Activated CD4-positive, alpha-beta T cell treated with anti-CD3 and anti-CD28 coated beads for 1 hour (primary cell): ENCODE data around the gene SMARCB1.

Experiments used
- DNase-seq: peaks from one replicate; pipeline ENCODE4 v3.0.0-alpha.2; 2020

SMARCB1 gene

DNA sequence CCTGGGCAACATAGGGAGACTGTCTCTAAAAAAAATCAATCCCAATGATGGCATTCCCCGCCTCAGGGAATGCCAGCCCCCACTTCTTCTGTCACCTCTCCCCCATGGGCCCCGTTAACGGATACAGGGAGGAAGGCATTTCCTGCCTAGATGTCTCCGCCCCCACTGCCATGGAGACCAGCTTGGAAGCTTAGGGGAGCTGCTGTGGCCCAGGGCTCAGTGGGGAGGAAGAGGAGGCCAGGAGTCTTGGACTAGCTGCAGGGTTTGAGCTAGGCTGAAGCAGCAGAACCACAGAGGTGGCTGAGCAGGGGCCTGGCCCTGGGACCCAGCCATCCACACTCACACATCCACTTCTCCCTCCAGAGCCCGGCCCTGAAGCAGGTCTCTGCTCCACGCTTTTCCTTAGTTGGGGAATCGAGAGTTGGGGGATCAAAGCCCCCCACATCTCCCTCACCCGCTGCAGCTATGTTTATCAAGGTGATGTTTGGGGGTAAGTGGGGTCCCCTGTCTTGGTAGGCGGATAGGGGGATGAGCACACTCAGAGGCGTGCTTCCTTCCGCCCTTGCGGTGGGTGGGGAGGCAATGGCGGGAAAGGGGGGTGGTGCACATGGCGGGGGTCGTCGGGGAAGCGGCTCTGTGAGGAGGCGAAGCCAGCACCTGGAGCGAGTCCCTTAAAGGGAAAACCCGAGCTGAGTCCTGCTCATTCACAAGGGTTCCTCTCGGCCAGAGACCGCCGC lies 23.8 kb upstream of the SMARCB1 start, which contains the start of gene C22orf15:
Gene C22orf15 (plus strand): TSS at position 149 of the 737 bp plus-strand sequence. CDS start 317 bp downstream, at position 466.
- no peak for DNase-seq

DNA sequence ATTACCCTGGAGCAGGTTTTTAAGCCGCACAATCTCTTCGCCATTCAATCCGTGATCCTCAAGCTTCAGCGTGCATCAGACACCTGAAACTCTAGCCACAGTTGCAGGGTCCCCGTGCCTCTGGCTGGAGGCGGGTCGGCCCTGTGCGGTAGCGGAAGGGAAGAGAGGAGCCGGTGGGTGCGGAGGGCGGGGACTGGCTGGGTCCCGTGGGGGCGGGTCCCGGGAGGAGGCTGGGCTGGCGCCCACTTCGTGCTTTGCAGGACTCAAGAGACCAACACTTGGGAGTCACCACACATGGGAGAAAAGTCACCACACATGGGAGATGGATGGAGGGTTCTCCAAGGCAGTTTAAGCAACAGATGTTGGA lies 23.2 kb upstream of the SMARCB1 start:
- peak; percentile 22 for DNase-seq

DNA sequence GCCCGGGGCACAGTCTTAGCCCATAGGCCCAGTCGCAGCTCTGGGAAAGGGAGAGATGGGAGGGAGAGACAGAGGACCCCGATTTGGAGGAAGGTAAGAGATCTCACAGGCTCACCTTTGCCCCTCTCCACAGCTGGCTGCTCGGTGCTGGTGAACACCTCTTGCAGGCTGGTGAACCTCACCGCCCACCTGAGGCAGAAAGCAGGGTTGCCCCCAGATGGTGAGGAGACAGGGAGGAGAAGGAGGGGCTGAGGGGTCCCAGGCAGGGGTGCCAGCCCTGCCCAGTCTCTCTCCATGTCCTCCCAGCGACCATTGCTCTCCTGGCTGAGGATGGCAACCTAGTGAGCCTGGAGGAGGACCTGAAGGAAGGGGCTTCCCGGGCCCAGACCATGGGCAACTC lies 22.8 kb upstream of the SMARCB1 start:
- no peak for DNase-seq

DNA sequence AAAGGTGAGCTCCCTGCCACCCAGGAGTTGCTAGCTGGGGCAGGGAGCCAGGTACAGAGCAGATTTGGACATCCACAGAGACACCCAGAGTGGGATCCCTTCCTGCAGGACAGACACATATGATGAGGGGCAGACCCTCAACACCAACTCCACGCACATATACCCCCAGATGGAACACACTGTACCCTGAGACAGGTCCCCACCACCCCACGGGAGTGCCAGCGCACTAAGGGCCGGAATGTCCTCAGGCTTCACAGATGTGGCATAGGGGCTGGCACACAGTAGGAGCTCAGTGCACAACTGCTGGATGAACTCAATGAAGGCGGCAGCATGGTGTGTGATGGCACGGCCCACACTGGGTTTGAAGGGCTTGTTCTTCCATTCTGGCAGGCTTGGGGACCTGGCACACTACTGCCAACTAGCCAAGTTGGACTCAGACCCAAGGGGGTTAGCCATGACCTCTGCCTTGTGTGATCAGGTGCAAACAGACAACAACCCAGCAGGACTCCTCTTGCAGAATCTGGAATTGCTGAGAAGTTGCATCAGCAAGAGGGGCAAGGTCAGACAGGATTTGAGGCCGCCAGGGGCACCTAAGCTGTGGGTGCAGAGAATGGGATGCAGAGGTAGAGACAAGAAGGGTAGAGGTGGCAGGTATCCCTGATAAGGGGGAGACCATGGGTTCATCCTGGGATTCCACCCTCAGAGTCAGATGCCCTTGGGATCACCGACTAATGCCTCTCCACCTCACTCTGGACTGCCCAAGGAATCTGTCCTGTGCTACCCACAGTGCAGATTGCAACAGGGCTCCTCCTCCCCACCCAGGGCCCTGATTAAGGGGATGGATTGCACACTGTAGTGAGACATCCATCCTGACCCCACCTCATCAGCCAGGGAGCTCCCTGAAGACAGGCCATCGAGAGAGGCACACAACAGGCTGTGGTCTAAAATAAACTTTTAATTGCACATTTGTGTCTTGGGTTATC lies 21.6 kb upstream of the SMARCB1 start:
- no peak for DNase-seq

DNA sequence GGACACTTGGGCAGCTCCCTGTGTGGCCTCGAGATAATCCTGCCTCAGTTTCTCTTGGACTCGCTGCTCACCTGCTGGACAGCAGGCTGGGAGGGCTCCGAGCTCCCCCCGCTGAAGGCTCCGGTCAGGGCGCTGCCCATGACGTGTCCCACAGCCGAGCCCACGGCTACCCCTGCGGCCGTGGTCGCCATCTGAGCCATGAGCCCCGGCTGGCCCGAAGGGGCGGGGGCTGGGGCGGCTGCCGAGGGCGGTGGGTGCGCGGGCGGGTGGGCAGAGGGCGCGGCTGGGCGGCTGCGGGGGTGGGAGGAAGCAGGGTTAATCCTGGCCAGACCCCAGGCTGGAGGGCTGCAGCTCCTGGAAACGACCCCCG lies 19.5 kb upstream of the SMARCB1 start:
- DNase-seq = no peak

DNA sequence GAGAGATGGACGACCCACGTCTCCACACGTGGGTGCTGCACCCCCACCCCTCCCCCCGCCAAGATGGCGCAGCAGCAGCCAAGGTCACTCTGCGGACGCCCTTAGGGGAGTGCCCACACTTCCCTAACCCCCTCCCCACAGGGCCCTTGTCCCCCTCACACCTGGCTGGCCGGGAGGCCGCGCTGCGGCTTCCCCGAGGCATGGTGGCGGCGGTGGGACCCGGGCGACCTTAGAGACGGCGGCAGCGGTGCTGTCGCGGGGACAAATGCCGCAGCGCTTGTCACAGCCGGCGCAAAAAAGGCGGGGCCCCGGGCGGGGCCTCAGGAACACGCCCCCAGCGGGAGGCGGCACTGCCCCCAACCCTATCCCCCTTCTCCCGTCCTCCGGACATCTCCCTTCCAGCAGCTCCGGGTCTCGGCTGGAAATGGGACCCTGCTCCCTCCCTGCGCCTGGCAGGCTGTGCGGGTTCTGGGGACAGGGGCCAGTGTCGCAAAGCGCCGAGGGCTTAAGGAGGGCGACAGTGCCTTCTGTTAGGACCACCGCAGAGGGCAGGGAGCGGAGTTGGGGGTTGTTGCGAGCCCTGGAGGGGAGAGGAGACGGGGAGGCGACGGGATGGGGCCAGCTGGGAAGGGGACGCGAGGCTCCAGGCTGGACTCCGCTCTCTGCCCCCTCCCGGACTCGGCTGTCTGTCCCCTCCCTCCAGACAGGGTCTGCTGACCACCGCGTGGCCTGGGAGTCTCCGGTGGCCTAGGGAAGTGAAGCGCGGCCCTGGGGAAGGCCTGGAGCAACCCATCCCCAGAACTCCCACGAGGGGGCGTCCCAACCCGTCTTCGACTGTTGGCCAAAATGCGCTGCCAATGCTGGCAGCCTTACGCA lies 18.9 kb upstream of the SMARCB1 start, which contains the start of gene CHCHD10:
Gene CHCHD10 (minus strand): TSS at position 300 of the 876 bp plus-strand sequence. CDS start 98 bp downstream, at position 202.
- DNase-seq = peak; percentile 62

DNA sequence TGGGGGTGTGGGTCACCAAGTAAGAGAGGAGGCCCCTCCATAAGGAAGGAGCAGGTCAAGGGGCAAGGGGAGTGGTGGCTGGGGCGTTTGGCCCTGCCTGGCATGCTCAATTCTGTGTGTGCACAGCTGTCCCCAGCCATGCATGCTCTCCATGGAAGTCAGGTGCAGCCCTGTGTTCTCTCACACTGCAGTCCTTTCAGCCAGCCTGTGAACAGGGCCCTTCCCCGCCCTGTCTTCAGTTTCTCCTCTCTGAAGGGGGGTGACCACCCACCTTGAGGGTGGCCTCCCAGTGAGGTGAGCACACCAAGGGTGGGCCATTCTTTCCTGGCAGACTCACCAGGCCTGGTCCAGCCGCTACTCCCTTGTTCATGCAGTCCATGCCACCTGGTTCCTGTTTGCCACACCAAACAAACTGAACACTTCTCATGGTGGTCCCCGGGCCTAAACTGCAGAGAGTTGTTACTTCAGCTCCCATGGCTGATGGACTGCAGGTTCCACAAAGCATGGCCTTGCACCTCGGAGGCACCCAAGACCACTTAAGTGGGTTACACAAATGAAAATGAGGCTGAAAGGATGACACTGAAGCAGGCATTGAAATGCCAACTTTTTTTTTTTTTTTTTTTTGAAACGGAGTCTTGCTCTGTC lies 17.3 kb upstream of the SMARCB1 start:
- DNase-seq = no peak

DNA sequence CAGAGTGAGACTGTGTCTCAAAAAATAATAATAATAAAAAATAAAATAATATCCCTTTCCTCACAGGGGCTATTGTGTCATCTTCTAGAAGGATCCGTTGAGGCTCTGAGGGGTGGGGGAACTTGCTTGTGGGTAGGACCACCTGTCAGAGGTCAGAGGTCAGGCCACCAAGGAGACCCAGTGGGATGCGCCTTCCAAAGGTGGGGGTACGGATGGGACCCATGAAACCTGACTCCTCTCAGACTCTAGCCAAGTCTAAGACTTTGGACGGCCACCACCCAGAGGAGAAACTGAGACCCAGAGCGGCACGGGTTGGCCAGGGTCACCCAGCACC lies 14.5 kb upstream of the SMARCB1 start:
- no peak for DNase-seq

DNA sequence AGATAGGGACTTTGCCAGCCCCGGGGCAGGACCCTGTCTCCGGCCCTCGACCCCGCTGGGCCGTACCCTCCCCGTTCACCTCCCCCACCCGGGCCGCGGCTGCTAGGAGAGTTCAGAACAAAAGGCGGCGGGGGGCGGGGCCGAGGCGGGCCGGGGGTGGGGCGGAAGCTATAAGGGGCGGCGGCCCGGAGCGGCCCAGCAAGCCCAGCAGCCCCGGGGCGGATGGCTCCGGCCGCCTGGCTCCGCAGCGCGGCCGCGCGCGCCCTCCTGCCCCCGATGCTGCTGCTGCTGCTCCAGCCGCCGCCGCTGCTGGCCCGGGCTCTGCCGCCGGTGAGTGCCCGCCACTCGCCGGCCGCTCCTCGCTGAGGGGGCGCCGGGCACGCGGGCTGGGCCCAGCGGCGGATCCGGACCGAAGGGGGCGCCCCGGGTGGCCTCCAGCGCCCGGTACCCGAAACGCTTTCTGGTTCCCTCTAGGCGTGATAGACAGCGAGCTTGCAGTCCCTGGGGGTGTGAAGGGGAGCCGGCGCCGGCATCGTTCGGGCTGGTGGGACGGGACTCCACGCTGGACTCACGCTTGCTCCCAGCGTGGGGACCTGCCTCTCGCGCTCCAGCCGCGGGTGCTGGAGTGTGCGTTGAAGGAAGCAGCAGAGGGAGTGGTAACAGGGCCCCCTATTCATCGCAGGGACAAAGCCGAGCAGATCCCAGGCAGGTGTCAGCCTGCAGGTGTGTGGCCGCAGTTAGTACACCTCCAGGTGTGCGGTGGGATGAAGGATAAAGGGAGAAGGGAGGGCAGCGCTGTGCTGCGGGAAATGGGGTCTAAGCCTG lies 13.9 kb upstream of the SMARCB1 start, which contains the start of gene MMP11:
Gene MMP11 (plus strand): TSS at position 201 of the 825 bp plus-strand sequence. CDS start 22 bp downstream, at position 223.
- peak; percentile 35 for DNase-seq

DNA sequence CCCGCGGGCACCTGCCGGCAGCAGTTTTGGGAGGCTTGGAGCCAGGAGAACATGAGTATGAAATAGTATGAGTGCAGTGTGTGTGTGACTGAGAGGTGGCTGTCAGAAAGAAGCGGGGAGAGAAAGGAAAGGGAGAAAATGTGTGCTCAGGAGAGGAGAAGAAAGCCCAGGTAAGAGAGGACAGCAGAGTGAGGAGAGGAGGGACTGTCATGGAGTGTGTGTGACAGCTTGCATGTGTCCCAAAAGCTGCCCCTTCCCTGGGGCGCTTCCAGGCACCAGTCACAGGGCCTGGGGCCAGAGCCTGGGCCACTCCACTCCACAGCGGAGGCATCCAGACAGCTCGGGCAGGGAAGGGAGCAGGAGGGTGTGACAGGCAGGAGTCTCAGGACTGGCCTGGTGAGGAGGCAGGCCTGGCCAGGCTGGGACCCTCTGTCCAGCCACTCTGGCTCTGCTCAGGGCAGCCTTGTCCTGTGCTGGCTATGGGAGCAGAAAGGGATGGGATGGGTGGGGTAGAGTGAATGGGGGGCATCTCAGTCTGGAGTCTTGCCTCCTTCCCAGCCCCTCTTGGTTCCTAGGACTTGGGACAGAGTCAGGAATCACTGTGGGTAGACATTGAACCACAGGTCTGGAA lies 13.2 kb upstream of the SMARCB1 start:
- no peak for DNase-seq

DNA sequence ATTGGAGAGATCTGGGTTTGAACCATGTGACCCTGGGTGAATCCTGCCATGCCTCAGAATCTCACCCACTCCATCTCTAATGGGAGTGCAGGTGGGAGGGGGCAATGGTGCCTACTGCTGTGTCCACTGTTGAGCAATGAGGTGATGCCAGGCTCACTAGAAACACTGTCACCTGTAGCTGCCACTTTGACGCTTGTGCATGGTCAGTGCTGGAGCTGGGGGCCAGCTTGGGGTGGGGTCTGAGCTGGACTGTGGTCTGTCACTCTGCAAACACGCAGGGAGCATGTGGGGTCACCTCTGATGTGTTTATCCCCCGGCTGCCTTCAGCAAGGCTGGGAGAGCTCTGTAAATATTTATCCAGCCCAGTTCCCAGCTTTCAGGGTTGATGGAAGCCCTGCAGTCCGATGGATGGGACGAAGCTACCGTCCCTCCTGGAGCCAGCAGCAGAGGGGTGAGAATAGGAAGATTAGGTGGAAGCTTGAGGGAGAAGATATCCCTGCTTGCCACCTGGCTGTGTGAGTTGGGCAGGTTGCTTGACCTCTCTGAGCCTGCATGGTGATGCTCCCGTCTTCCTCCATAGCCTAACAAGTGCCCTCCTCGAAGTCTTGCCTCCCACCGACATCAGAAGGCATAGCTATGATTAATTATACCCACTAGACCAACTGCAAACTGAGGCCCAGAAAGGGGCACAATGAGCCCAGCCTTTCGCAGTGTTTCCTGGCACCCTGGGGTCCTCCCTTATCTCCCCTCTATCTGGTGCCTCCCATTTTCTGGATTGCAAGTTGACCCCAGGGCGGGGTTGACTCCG lies 12.4 kb upstream of the SMARCB1 start:
- DNase-seq = no peak

DNA sequence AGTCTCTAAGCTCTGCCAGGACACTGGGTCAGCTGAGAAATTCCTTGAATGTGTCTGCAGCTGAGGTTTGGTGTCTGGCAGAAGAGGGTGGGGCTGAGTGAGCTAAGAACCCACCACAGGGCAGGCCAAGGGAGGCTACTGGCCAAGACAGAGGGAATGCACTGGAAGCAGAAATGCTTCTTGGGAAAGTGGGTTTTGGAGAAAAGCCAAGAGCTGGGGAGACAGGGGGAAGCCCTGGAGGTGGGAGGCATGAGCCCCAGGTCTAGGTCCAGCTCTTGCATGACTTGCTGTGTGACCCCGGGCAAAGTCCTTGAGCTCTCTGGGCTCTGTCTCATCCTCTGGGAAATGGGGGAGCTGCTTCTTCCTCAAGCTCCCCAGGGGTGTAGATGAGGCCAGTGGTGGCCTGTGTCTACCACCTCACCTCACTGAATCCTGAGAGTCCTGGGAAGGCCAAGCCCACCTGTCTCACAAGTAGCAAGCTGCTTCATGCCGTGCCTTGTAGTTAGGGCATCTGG lies 11.8 kb upstream of the SMARCB1 start:
- no peak for DNase-seq

DNA sequence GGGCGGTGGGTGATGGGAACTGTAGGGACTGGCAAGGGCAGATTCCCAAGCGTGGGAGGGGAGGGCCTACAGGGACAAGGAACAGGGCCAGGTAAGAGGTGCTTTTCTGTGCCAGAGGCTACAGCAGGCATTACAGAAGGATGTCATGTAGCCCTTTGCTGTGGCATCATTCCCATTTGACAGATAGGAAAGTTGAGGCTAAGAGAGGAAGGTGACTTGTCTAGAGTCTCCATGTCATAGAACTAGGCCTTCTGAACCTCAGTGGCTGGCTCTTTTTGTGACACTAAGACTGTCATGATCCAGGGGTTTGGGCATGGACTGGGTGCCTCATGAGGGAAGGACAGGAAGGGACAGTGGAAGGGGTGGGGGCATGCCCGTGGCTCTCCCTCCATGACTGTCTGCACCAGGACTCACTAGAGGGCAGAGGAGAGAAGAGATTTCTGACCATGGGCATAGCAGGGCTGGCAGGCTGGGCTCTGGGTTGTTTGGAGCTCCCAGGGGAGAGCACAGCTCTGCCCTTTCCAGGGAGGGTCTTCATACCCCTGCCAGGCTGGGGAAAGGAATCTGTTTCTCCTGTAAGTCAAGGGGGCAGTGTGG lies 10.9 kb upstream of the SMARCB1 start:
- DNase-seq = no peak

DNA sequence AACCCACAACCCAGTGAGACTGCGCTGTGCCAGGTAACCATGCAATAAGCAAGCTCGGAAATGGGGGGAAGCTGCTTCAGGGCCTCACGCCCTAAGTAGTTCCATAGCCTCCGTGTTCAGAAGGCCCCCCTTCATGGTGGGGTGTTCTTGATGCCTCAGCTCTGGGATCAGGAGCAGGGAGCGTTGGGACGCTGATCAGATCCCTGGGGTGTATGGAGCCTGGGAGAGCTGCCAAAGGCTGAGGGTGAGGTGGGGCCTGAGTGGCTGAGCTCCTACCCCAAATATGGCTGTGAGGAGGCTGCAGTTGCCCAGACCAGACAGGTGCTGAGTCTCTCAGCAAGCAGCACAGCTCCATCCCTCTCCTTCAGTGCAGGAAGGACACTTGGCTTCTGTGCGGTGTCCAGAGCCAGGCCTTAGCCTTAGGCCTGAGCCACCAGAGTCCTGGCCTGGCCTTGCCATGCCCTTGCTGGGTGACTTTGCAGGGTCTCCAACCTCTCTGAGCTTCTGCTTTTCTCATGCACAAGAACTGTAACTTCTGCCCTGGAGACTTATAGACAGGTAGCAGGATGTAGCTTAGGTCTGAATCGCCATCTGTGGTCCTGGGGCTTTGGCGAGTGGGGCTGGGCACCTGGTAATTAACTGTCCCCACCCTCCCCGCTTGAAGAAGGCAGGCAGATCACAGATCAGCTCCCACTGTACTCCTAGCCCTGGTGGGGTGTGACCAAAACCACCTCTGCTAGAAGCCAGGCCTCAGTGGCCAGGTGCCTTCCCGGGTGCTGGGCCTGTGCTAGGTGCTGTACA lies 8.8 kb upstream of the SMARCB1 start:
- DNase-seq = no peak

DNA sequence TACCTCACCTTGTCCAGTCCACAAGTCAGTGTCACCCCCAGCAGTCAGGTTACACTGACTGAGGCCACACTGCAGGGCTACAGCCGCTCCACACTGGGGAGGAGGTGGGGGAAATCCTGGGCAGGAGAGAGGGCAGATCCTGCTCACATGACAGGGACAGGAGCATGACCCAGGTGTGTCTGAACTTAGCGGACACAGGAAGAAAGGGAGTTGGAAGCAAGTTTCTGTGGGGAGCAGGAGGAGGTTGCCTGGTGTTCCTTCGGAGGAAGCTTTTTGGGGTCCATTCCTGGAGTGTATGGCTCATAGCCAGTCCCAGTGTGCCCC lies 8.2 kb upstream of the SMARCB1 start:
- no peak for DNase-seq

DNA sequence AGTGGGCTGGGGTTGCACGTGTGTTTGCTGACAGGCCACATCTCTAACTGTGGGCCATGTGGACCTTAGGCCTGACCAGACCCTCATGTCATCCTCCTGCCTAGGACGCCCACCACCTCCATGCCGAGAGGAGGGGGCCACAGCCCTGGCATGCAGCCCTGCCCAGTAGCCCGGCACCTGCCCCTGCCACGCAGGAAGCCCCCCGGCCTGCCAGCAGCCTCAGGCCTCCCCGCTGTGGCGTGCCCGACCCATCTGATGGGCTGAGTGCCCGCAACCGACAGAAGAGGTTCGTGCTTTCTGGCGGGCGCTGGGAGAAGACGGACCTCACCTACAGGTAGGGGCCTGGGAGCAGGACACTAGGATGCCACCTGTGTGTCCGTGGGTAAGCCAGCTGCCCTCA lies 7.7 kb upstream of the SMARCB1 start:
- DNase-seq = no peak

DNA sequence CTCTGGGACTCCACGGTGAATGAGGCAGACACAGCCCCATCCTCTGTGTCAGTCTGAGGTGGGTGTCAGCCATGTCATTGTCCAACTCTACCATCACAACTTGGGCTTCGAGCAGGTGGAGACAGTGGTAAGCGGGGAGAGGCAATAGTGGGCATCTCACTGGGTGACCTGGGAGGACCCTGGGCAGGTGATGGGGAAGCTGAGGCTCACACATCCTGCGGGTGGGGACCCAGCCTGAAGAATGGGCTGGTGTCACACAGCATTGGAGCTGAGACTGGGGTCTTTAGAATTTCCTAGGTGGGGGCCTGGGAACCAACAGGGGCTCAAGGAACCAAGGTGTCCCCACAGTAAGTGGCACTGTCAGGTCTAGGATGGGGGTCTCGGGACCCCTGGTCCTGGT lies 7.0 kb upstream of the SMARCB1 start:
- DNase-seq = no peak

DNA sequence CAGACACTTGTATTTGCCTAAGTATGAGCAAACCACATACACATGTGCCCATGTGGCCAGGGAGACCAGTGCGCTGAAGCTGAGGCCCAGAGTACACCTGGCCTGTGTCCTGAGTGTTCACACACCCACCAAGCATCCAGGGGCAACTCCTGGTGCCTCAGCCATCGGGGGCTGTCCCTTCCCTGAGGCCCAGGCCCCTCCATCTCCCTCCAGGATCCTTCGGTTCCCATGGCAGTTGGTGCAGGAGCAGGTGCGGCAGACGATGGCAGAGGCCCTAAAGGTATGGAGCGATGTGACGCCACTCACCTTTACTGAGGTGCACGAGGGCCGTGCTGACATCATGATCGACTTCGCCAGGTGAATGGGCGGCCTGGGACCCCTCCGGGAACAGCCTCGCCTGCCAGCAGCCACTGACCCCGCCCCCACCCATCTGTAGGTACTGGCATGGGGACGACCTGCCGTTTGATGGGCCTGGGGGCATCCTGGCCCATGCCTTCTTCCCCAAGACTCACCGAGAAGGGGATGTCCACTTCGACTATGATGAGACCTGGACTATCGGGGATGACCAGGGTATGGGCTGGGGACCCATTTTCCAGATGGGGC lies 6.5 kb upstream of the SMARCB1 start:
- DNase-seq = no peak
